ENCODE measurements around the gene DOCK11.

Gene DOCK11

GRCh38 chrX:118513120-118513898 lies 17.7 kb downstream of the DOCK11 start:
- in situ Hi-C loops (cut with HindIII; ENCODE audit: low pct_ligation_motif_present, low sequenced_read_pairs): no loop called here
- no peaks in the 10 kb centered on the region for H3K36me3 ChIP-seq (replicated peaks)
- no peak for TF ChIP-seq CTCF (IDR thresholded peaks at IDR 0.05; ENCODE audit: low read depth, low read length, missing control alignments)
- no peak overlapping the region for H3K27ac ChIP-seq
- DNase-seq: no peak
- no peaks in the 10 kb centered on the region for H3K27me3 ChIP-seq (replicated peaks)
- no peak overlapping the region for H3K4me3 ChIP-seq (ENCODE audit: low read depth, low read length)

- in situ Hi-C loops (cut with HindIII; ENCODE audit: low pct_ligation_motif_present, low sequenced_read_pairs): no loop called here
- no peak for TF ChIP-seq CTCF (IDR thresholded peaks at IDR 0.05; ENCODE audit: low read depth, low read length, missing control alignments)
- no peaks in the 10 kb centered on the region for H3K27me3 ChIP-seq (replicated peaks)
- no peak for DNase-seq
- H3K4me3 ChIP-seq (ENCODE audit: low read depth, low read length): no peak overlapping the region
- no peaks in the 10 kb centered on the region for H3K36me3 ChIP-seq (replicated peaks)
- peak overlapping the region; percentile 78 for H3K27ac ChIP-seq
Observed at GRCh38 chrX:118519411-118520215, 24.0 kb downstream of the DOCK11 start.

GRCh38 chrX:118520216-118521206 lies 24.9 kb downstream of the DOCK11 start:
- no peaks in the 10 kb centered on the region for H3K27me3 ChIP-seq (replicated peaks)
- H3K27ac ChIP-seq: peak overlapping the region; percentile 78
- in situ Hi-C loops (cut with HindIII; ENCODE audit: low pct_ligation_motif_present, low sequenced_read_pairs): no loop called here
- no peak for TF ChIP-seq CTCF (IDR thresholded peaks at IDR 0.05; ENCODE audit: low read depth, low read length, missing control alignments)
- H3K4me3 ChIP-seq (ENCODE audit: low read depth, low read length): no peak overlapping the region
- DNase-seq: peak; percentile 51
- H3K36me3 ChIP-seq (replicated peaks): no peaks in the 10 kb centered on the region

- TF ChIP-seq CTCF (IDR thresholded peaks at IDR 0.05; ENCODE audit: low read depth, low read length, missing control alignments): no peak
- DNase-seq: no peak
- Histone ChIP-seq H3K27ac (peak overlapping the region; percentile 78), H3K36me3 (replicated peaks) (no peaks in the 10 kb centered on the region), H3K27me3 (replicated peaks) (no peaks in the 10 kb centered on the region), H3K4me3 (ENCODE audit: low read depth, low read length) (no peak overlapping the region)
- in situ Hi-C loops (cut with HindIII; ENCODE audit: low pct_ligation_motif_present, low sequenced_read_pairs): no loop called here
Observed at GRCh38 chrX:118521435-118521834, 25.8 kb downstream of the DOCK11 start.

GRCh38 chrX:118522230-118522926 lies 26.8 kb downstream of the DOCK11 start:
- no peak overlapping the region for H3K4me3 ChIP-seq (ENCODE audit: low read depth, low read length)
- H3K27ac ChIP-seq: no peak overlapping the region
- TF ChIP-seq CTCF (IDR thresholded peaks at IDR 0.05; ENCODE audit: low read depth, low read length, missing control alignments): no peak

More at GRCh38 chrX:118522230-118522926, 26.8 kb downstream of the DOCK11 start:
- in situ Hi-C loops (cut with HindIII; ENCODE audit: low pct_ligation_motif_present, low sequenced_read_pairs): no loop called here
- Histone ChIP-seq H3K36me3 (replicated peaks) (no peaks in the 10 kb centered on the region), H3K27me3 (replicated peaks) (no peaks in the 10 kb centered on the region)
- DNase-seq: no peak

Data from brain microvascular endothelial cell (primary cell).